Right atrium auricular region (tissue), 2 donors: Measurements from ENCODE around the gene TTC21B. TPM values are rescaled to one million over a fixed set of nuclear protein-coding genes. Genes with fewer than 3 reads are reported as not detected.

Experiments
- DNase-seq: peaks from one replicate; pipeline ENCODE4 v3.0.0-alpha.2; 2019; ENCODE audit warnings: low spot score
- H3K27ac ChIP-seq, 2 donors: fragments of 200-600 bp; sonication (generic); 1 replicate in 1 of 2; 2 replicates in 1 of 2; pipeline ENCODE4 v1.5.1; 2016 to 2019
- H3K27me3 ChIP-seq, 2 donors: fragments of 200-600 bp; sonication (generic); one replicate each; pipeline versions ENCODE4 v1.5.1 to v1.6.0; 2017 to 2019
- H3K36me3 ChIP-seq: fragments of 200-600 bp; sonication (generic); one replicate; pipeline ENCODE4 v1.5.1; 2016
- H3K4me1 ChIP-seq, 2 donors: fragments of 200-600 bp; sonication (generic); one replicate each; pipeline versions ENCODE4 v1.5.1 to v1.6.0; 2017 to 2019
- H3K4me3 ChIP-seq, 2 donors: fragments of 200-600 bp; sonication (generic); 1 replicate in 1 of 2; 2 replicates in 1 of 2; pipeline ENCODE4 v1.5.1; 2017 to 2019; ENCODE audit warnings: mild to moderate bottlenecking in 1 of 2, moderate library complexity in 1 of 2
- H3K9me3 ChIP-seq, 2 donors: fragments of 200-600 bp; sonication (generic); one replicate each; pipeline ENCODE4 v1.5.1; 2019
- CTCF ChIP-seq, 2 donors: fragments of 200-600 bp; sonication (generic); IDR thresholded peaks; one replicate each; pipeline ENCODE4 v1.5.1; 2019; ENCODE audit warnings: antibody characterized with exemption in 2 of 2
- total RNA-seq, 2 donors: library from RNA; depleted of rRNA; stranded (reverse); fragments of >200 nt; gene quantifications; one replicate each; pipeline ENCODE4 v1.1.0, GENCODE V29; 2016

Gene TTC21B
- total RNA-seq, 2 donors from 2014 or later: 9.9 TPM

GRCh38 chr2:165905269-165905668, 48.3 kb downstream of the TTC21B start:
- Histone ChIP-seq H3K9me3 (no peaks in the 10 kb centered on the region), H3K4me3 (no peak overlapping the region), H3K27me3 (no peaks in the 10 kb centered on the region), H3K36me3 (peaks cover 18% of the 10 kb centered on the region), H3K27ac (no peak overlapping the region), H3K4me1 (peaks cover 0 to 8% of the 10 kb centered on the region in 2 donors)
- TF ChIP-seq CTCF (IDR thresholded peaks at IDR 0.05): no peak
- no peak for DNase-seq

- Histone ChIP-seq H3K4me1 (peaks cover 0 to 8% of the 10 kb centered on the region in 2 donors), H3K27ac (no peak overlapping the region), H3K4me3 (no peak overlapping the region), H3K36me3 (peaks cover 21% of the 10 kb centered on the region), H3K9me3 (no peaks in the 10 kb centered on the region), H3K27me3 (no peaks in the 10 kb centered on the region)
- DNase-seq: no peak
- TF ChIP-seq CTCF (IDR thresholded peaks at IDR 0.05): no peak
Observed at GRCh38 chr2:165904432-165904831, 49.1 kb downstream of the TTC21B start.

- no peak for DNase-seq
- Histone ChIP-seq H3K9me3 (no peaks in the 10 kb centered on the region), H3K27ac (no peak overlapping the region), H3K27me3 (no peaks in the 10 kb centered on the region), H3K4me3 (no peak overlapping the region), H3K4me1 (peaks cover 0 to 8% of the 10 kb centered on the region in 2 donors), H3K36me3 (peaks cover 27% of the 10 kb centered on the region)
- no peak for TF ChIP-seq CTCF (IDR thresholded peaks at IDR 0.05)
Observed at GRCh38 chr2:165903406-165903805, 50.2 kb downstream of the TTC21B start.

GRCh38 chr2:165902934-165903333, 50.6 kb downstream of the TTC21B start:
- Histone ChIP-seq H3K4me3 (no peak overlapping the region), H3K27me3 (no peaks in the 10 kb centered on the region), H3K4me1 (peaks cover 0 to 8% of the 10 kb centered on the region in 2 donors), H3K9me3 (no peaks in the 10 kb centered on the region), H3K36me3 (peaks cover 32% of the 10 kb centered on the region), H3K27ac (no peak overlapping the region)
- no peak for DNase-seq
- no peak for TF ChIP-seq CTCF (IDR thresholded peaks at IDR 0.05)

GRCh38 chr2:165901620-165902298, 51.8 kb downstream of the TTC21B start:
- Histone ChIP-seq H3K27ac (no peak overlapping the region), H3K27me3 (no peaks in the 10 kb centered on the region), H3K4me3 (no peak overlapping the region), H3K36me3 (peaks cover 44% of the 10 kb centered on the region), H3K4me1 (peaks cover 0 to 8% of the 10 kb centered on the region in 2 donors), H3K9me3 (no peaks in the 10 kb centered on the region)
- TF ChIP-seq CTCF (IDR thresholded peaks at IDR 0.05): no peak
- no peak for DNase-seq

GRCh38 chr2:165899311-165899710, 54.3 kb downstream of the TTC21B start:
- Histone ChIP-seq H3K4me3 (no peak overlapping the region), H3K27me3 (no peaks in the 10 kb centered on the region), H3K9me3 (no peaks in the 10 kb centered on the region), H3K4me1 (peaks cover 0 to 8% of the 10 kb centered on the region in 2 donors), H3K36me3 (peaks cover 52% of the 10 kb centered on the region), H3K27ac (no peak overlapping the region)
- DNase-seq: no peak
- no peak for TF ChIP-seq CTCF (IDR thresholded peaks at IDR 0.05)
